HG03457 (cell line): ENCODE measurements around the gene LMAN2.

Experiments used
- ATAC-seq: cut with Tn5 transposase; IDR thresholded peaks from one replicate; pipeline ENCODE4 v1.9.1; 2021; ENCODE audit warnings: moderate number of reproducible peaks; ENCODE audit not compliant: unreplicated experiment

LMAN2 gene

DNA sequence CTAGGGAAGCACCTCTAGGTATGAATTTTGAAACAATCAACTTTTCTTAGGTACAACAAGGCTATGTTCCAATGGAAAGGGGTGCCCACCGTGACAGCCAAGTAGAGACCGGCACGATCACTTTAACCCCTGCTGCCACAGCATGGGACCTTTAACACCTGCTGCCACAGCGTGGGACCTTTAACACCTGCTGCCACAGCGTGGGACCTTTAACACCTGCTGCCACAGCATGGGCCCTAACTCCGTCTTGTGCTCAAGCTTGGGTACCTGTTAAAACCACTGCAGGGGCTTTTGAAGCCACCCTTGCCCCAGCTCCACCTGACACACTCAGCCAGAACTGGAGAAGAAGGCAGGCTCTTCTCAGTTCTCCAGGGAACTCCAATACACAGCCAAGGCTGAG is 21.6 kb downstream of the LMAN2 start:
- no peak for ATAC-seq

DNA sequence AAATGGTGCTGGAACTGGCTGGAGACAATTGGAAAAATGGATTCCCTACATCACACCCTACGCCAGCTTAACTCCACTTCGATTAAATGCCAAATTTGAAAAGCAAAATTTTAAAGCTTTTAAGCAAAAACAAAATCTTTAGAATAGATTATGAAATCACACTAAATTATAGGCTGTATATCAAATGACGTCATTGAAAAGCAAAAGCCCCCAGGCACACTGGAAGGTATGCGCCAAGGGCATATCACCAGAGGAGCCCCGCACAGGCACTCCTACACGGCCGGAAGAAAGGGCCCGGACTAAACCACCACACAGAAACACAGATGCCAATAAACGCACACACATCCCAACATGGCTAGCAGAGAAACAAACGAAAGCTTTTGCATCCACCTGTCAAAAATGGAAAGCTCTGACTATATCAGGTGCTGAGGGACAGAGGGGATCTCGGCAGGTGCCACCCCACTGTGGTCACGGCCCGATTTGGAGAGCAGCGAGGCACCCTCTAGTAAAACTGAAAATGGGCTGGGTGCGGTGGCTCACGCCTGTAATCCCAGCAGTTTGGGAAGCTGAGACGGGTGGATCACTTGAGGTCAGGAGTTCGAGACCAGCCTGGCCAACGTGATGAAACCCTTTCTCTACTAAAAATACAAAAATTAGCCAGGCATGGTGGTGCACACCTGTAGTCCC is 22.8 kb downstream of the LMAN2 start:
- ATAC-seq: no peak

DNA sequence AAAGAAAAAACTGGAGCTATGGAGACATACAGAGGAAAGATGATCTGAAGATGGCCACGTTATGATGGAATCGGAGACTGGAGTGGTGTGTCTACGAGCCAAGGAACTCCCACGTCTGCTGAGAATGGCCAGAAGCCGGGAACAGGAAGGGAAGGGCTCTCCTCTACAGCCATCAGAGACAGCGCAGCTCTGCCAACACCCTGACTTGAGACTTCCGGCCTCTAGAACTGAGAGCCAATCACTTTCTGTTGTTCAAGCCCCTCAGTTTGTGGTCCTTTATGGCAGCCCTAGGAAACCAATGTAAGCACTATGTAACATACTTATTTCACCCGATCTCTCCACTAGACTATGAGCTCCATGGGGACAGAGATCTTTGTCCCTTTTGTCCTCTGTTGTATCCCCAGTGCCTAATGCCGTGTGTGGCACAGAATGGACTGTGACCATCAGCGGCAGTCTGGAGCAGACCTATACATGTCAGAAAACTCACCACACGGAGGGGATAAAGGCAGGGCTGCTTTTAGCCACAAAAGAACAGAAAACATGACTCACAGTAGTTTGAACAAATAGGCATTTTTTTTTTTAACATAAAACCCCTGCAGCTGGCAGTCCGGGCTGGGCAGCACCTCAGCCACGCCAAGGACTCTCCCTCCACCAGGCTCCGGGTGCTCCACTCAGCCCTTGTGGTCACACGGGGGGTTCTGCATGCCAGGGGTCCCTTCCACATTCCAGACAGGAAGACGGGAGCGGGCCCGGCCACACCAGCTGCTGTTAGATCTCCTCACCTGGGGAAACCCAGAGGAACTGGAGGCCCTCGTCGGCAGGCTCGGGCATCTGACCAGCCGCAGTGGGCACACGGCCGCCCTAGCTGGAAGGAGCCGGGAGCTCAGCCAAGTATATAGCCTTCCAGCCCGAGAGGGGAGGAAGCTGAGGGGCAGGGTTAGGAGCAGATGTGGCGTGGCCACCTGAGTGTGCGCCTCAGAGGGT is 23.6 kb downstream of the LMAN2 start:
- ATAC-seq: no peak

DNA sequence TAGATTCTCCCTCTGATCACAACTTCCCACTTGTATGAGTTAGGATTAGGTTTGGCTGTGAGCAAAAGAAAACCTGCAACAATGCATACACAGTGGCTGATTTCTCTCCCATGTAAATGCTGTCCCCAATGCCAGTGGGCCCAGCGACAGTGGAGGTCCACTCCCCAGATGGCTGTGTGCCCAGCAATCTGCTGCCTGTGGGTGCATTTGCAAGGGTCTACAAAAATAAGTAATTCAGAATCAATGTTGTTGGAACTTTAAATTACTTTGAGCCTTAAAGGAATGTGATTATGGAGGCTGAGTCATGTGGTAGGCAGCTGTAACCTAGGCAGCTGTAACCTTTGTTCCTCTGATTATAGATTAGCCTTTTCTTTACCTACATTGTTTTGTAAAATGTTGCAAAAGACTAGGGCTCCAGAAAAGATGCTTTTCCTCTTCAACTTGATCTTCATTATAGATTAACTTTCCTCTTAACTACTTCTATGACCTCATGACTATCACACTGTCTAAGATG is 25.5 kb downstream of the LMAN2 start:
- no peak for ATAC-seq

DNA sequence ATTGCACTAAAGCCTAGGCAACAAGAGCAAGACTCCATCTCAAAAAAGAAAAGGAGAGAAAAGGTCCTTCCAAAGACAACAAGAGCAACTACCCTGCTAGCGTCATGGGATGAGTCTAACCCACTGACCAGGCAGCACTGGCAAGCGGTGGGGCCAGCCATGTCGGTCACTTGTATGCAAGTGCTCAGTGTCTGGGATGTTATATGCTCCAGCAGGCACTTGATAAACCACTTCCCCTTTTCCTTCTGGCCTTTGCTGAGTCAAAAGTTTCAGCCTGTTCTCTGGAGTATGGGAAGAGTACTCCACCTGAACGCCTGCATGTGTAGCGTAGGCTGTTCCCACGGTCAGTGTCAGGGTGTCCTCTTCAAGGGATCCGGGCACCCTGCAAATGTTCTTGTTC is 30.6 kb downstream of the LMAN2 start:
- no peak for ATAC-seq

DNA sequence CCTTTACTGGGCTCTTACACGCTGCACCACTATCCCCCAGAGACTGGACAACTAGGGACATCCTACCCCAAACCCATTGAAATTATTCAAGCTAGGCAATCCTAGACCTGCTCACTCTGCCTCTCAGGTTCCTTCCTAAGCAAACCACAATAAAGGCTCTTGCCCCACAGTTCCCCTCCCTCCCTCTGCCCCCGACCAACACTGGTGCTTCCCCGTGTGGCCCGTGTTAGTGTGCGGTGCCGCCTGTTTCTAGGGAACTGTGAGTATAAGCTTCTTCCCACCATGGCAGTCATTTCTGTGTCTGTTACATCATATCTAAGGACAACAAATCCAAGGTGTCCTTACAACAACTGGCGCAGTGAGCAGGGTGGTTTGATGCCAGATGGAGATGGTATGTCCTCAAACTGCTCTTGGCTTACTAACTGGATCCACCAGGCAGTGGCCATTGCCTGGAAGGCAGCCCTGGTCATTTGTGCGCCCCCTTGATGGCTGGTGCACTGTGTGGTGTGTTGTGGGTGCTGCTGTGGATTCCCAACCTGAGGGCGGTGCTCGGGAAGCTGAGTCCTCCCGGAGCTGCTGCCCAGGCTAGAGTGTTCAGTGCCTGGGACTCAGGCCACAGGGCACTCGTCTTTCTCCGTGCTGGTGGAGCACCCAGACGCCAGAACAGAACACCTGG is 31.4 kb downstream of the LMAN2 start:
- no peak for ATAC-seq

DNA sequence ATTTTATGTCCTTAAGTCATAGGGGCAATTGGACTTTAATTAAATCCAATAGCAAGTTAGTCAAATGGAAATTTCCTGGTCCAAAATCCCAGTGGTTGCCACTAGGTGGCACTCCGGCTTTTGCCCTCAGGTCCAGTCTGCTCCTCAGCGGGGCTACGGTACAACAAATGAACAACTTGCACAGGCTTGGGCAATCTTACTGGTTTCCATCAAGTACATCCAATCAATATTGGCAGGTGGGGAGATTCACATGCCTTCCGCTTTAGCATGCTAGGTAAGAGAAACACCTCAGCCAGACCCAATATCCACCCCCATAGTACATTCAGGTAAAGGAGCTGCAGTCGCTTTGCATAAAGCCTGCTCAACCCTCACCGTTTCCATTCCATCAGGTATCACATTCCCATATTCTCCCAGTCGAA is 33.5 kb downstream of the LMAN2 start:
- no peak for ATAC-seq

DNA sequence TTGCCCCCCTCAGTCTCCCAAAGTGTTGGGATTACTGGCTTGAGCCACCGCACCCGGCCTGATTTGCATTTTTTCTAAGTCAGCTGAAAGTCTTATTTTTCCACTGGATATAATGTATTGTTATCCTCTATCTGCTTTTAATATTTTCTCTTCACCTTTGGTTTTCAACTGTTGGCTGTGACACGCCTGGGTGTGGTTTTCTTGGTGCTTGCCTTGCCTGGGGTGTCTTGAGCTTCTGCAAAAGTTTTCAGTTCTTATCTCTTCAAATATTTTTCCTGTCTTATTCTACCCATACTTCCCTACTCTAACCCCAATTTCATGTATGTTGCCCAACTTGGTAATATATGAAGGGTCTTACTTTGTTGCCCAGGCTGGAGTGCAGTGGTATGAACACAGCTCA is 35.5 kb downstream of the LMAN2 start:
- no peak for ATAC-seq

DNA sequence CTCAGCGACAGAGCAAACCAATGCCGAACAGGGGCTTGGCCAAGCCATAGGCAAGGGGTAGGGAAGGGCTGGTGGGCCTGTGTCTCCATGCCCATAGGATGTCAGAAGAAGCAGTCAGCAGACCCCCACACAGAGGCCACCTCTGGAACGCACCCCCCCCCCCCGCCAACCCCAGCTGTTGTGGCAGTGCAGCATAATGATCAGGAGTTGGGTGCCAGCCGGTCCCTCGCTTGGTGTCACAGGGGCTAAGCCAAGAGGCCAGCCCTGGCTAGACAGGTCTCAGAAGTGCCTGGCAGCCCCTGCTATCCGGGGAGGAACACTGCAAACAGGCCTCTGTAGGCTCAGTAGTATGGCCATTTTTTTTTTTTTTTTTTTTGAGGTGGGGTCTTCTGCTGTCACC is 36.1 kb downstream of the LMAN2 start:
- no peak for ATAC-seq

DNA sequence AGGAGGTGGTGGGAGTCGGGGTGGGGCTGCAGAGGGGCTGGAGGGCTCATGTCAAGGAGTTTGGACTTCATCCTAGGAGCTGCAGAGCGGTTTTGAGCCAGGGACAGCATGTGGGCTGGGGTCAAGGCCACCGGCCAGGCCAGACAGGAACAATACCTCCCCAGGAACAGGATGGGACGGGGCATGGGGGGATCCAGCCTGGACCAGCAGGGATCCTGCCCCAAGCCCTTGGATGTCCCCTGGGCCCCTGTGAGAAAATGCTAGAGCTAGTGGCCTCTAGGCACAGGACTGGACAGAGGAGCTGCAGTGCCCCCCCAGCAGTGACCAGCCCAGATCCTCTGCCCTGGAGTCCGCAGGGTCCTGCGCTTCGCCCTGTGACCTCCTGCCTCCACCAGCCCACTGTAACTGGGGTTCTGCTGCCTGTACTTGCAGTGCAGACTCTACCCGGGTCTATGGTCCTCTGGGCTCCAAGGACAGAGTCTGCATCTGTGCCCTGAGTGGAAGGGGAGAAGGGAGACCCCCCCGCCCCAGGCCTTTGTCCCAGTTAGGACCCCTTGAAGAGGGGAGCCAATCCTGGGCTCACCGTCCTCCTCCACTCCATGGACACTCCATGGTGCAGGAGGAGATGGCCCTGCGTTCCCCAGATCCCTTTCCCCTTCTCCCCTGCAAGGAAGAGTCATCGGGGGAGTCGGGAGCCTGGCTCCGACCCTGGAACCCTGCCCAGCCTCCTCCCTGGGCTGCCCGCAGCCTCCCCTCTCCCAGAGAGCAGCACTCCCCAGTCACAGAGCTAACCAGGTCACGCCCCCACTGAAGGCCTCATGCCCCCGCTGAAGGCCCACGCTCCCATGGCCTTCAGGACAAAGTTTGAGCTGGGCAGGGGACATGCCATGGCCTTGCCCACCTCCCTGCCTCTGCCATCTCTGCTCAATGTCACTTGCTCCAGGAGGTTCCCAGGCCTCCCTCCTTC is 36.8 kb downstream of the LMAN2 start:
- no peak for ATAC-seq

DNA sequence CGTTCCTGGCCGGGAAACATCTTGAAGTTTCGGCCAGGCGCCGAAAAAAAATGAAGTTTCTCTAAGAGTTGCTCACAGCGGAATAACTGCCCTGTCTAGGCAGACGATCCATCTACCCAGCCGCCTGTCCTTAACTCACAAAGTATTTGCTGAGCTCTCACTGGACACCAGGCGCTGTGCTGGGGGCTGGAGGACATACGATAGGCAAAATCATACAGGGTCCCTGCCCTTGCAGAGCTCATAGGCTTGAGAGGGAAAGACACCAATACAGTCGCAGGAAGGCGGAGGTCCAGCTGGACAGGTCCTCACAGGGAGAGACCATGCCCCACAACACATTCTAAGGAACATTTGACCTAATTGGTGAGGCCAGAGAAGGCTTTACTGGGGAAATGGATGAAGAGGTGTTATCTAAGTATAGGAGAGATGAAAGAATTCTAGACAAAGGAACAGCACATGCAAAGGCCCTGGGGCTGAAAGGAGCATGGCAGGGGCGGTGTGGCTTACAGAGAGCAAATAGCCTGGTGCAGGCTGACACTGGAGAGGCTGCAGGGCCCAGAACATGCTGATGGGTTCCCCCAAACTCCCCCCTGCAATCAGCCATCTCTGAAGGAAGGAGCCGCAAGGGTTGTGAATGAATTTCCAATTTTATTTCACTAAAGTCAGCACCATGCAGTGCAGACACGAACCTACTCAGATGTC is 37.8 kb downstream of the LMAN2 start:
- no peak for ATAC-seq

DNA sequence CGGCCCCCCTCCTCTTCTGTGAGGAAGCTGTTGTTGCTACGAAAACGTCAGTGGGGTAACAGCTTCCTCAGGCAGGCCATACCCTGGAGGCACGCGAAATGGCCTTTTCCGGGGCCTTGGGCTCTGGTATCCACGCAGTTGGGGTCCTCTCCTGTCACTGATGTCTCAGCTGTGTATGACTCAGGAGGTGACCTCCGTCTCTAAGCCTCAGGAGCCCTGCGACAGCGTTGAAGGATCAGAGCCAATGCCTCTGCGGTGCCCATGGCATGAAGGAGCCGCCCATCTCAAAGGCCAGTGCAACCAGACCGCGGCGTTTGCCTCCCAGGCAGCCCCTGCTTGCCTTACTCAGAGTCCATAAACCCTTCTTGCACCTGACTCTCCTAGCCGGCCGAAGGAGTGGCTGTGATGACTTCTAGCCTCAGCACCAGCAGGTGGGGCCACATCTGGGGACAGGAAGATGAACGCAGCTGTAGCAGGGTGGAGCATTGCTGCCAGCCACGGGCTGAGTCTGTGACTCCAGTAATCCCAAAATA is 38.8 kb downstream of the LMAN2 start:
- no peak for ATAC-seq

DNA sequence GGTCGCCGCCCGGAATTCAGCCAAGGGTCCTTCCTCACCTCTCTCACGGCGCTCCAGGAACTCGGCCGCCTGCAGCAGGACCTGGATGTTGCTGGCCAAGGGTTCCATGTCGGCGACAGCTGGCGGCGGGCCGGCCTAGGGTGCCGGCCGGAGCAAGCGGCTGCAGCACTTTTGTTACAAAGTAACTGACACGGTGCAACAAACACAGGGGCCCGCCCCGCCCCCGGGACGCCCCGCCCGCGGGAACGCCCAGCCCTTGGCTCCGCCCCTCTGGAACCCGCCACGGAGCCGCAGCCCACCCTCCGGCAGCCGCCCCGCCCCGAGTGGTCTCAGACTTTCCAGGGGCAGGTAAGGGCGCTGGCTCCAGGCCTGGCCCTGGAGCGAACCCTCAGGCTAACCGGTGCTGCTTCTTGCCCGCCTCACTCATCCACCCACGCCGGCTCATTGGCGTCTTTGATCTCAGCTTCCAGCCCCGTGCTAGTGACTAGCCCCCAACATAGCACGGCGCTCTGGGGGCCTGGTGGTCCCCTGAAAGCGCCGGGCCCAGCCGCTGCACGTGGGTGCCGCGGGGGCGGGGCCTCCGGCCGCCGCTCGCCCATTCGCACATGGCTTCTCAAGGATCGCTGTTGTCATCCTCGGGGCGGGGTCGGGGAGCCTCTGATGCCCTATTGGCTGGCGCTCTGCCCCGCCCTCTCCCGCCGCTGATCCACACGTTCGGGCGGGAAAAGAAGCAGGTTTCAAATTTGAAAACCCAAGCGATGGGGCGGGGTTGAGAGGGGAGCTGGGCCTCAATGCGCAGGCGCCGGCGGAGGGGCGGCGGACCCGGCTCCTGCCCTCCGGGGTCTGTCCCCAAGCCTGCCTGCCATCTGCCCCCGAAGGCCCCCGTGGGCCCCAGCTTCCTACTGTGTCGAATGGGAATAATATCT is 39.5 kb downstream of the LMAN2 start, which contains the start of gene MXD3:
TSS of gene MXD3 (minus strand) at position 176 of the 926 bp plus-strand sequence. CDS start at position 108, 68 bp downstream.
- peak; percentile 67 for ATAC-seq

DNA sequence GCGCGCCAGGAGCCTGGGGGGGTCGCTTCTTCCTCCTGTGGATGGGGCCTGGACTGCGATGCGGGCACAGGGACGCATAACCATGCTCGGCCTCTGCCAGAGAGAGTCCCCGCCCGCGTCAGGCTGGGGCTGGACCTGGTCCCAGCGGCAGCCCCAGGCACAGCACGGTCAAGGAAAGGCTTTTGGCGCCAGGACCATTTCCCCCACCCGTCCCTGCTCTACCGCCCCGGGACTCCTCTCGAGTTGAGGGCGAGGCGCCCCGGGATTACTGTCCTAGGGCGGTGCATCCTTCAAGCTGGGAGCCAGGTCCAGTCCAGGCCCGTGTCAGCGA is 40.1 kb downstream of the LMAN2 start:
- no peak for ATAC-seq

DNA sequence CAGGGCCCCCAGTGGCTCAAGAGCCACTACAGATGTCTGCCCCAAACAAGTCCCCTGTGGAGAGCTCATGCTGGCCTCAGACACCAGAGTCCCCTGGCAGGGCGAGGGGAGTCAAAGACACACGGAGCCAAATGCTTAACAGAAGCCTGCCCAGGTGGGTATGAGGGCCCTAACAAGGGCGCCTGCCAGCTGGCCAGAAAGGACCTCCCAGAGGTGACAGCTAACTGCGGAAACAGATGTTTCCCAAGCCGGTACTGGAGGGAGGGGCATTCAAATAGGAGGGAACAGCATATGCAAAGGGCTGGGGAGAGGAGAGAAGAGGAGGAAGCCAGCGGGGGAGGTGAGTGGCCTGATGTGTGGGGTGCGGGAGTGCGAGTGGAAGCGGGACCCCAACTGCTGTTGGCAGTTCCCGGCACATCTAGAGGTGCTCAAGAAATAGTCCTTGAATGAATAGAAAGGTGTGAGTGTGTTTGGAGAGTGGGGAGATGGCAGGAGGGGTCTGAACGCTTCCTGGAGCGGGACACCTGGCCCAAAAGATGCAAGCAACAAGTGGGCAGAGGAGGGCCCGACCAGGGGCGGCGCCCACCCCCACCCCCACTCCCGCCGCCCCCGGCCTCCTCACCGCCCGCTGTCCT is 40.6 kb downstream of the LMAN2 start:
- ATAC-seq: no peak

DNA sequence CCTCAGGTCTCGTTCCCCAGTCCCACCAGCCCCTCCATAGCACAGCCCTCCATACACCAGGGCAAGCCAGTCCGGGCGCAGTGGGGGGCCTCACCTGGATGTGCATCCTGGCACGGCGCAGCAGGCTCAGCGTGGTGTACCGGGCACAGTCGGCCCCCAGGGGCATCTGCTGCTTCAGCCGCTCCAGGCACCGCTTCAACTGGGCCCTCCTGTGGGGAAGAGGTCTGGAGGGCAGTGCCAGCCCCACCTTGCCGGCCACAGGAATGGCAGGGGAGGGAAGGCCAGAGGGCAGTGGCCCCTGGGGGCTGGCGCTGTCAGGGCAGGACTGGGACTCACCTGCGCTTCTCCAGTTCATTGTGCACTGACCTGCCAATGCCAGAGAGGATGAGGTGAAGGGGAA is 41.1 kb downstream of the LMAN2 start:
- ATAC-seq: no peak

DNA sequence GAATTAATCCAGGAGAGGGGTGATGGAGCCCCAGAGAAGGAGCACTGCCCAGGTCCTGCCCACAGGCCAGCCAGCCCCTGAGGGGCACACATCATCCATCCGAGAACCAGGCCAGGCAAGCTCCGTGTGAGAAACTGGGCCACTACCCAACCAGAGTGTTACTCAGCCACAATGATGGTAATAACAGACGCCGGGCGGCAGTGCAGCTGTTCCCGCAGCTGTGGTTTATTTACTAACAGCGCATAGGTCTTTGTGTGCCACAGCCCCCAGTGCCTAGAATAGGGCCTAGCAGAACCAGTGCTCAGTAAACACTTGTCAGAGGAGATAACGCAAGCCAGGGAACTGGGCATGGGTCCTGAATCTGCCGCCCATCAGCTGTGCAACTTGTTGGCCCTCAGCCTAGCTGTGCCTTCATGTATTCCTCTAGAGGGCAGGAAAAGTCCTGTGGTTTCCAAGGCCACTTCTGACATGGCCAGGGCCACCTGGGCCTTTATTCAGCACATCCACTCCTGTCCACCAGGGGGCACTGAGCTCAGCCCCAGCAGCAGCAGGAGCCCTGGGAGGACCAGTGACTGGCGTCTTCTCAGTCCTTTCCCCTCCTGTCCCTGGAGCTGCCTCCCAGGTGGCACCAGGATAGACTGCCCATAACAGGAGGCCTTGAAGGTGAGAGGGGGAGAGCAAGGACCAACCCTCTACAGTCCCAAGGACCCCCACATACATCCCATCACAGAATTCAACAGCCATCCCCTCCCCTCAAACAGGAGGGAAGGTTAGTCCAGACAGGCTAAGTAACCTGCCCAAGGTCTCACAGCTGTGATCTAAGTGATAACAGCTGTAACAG is 41.9 kb downstream of the LMAN2 start:
- ATAC-seq: no peak
